Neural progenitor cell (in vitro differentiated cells): ENCODE results near the gene ATXN1L.

Experiments used
- CTCF ChIP-seq: fragments of 200-600 bp; sonication (generic); IDR thresholded peaks from 2 replicates; pipeline ENCODE4 v1.5.1; 2017; ENCODE audit warnings: antibody characterized with exemption, mild to moderate bottlenecking
- EZH2 ChIP-seq: fragments of 200-600 bp; sonication (generic); IDR thresholded peaks from 2 replicates; pipeline ENCODE4 v1.6.1; 2017; ENCODE audit warnings: antibody characterized with exemption, mild to moderate bottlenecking, moderate library complexity
- EZH2phosphoT487 ChIP-seq: fragments of 200-600 bp; sonication (generic); IDR thresholded peaks from 2 replicates; pipeline ENCODE4 v1.6.1; 2017; ENCODE audit warnings: antibody characterized with exemption

DNA sequence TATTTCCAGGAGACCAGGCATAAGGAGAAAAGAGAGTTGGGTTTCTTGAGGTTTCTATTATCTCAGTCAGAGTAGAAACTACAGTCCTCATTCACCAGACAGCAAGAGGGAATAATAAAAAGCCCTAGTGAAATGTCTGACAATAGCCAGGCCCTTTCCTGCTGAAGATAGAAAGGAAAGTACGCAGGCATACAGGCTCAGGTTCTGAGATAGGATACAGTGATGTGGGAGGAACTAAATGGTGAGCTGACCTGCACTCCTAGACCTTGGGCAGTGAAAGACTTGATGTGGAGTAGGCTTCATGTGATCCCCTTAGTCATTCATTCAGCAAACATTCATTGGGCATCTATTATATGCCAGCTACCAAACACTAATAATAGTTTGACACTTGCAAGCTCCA, 23.3 kb downstream of the ATXN1L start:
- TF ChIP-seq EZH2 = no peak
- no peak for TF ChIP-seq CTCF
- TF ChIP-seq EZH2phosphoT487 = no peak
